HG02571 (cell line): ENCODE measurements around the gene SAMD4A.

ENCODE experiments used
- ATAC-seq: cut with Tn5 transposase; IDR thresholded peaks from one replicate; pipeline ENCODE4 v1.9.1; 2021; ENCODE audit warnings: mild to moderate bottlenecking, moderate library complexity; ENCODE audit not compliant: unreplicated experiment

SAMD4A gene

GRCh38 chr14:54627540-54628363 lies 60.8 kb downstream of the SAMD4A start:
- peak; percentile 61 for ATAC-seq

- ATAC-seq: no peak
Observed at GRCh38 chr14:54629183-54629582, 62.3 kb downstream of the SAMD4A start.

GRCh38 chr14:54629635-54630360 lies 62.9 kb downstream of the SAMD4A start:
- no peak for ATAC-seq

GRCh38 chr14:54631016-54631415 lies 64.1 kb downstream of the SAMD4A start:
- no peak for ATAC-seq

GRCh38 chr14:54632452-54632851 lies 65.5 kb downstream of the SAMD4A start:
- no peak for ATAC-seq

- ATAC-seq: no peak
Observed at GRCh38 chr14:54633076-54633475, 66.1 kb downstream of the SAMD4A start.

DNA sequence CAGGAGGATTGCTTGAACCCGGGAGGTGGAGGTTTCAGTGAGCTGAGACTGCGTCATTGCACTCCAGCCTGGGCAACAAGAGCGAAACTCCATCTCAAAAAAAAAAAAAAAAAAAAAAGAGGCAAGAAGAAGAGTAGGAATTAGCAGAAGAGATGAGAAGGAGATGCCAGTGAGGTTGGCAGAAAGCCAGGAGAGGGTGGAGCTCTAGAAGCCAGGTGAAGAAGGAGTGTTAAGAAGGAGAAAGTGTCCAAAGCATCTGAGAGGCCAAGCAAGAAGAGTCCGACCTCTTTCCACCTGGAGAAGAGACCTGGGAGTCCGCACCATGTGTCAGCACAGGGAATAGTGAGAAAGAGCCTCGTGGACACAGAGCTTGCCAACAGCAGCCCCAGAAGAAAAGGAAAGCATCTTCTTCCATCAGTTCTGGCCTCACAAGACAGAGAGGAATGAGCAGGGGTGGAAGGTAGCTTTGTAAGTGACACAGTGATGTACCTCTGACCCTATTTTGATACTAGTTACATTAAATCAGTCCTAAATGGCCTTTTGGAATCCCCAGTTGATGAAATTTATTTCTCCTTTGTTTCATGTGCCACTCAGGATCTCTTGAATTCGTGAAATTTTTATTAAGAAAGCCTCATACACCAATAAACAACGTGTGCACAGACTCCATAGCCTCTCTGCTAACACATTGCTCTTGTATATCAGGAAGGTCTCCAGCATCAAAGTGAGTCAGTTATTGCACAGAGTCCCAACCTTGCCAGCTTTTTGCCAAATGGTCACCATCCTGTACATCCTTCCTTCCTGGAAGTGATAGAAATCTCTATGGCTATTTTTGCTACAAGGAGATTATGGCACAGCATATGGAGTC lies 70.6 kb downstream of the SAMD4A start:
- ATAC-seq: no peak

DNA sequence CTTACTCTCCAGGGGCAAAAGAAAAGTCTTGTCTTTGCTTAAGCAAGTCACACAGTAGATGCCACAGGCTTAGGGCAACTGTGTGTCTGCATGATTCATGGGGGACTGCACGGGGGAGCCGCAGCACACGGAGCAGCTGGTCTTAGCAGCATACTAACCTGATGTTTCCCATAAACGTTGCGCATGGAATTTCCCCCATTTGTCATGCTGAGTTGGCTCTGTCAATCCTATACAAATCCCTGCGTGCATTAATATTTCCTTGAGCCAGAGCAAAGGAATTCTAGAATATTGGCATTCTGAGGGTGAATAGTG lies 71.2 kb downstream of the SAMD4A start:
- ATAC-seq: no peak

GRCh38 chr14:54639611-54640010 lies 72.7 kb downstream of the SAMD4A start:
- no peak for ATAC-seq

GRCh38 chr14:54640506-54640905 lies 73.6 kb downstream of the SAMD4A start:
- ATAC-seq: no peak

DNA sequence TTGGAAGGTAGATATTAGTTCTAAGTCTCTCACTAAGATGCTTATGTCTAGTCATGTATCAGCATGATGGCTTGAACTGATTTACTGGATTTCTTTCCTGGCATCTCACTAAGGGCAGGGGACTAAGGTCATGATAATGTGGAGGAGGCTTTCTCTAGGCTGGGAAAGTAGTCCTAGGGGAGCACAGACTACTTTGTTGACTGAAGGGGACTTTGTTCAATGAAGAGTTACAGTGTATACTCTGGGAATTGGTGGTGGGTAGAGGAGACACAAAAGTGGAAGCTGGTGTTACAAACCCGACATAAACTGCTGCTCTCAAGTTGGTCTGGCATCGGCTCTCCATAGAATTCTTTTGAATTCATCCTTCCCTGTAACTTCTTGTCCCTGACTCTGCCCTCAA lies 75.2 kb downstream of the SAMD4A start:
- ATAC-seq: no peak

- no peak for ATAC-seq
Observed at GRCh38 chr14:54642801-54643695, 76.1 kb downstream of the SAMD4A start.

DNA sequence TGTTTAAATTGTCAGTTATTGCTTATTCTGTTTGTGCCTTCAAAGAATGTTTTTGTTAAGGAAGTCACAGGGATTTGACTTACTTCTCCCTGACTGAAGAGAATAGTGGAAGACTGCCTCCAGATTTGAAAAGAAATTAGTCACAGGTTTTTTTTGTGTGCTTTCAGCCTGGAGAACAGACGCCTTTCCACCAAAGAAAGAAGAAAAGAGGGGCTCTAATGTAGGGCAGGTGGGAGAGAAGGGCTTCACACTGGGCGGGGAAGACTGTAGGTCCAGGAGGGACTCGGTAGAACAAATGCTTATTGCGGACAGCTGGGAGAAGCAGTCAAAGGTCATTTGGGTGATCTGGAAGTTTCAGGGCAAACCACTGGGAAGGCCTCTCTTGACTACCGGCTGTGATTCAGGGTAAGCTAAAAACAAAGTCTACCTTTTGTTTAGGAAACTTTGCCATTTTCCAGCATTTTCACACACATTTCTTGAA lies 76.8 kb downstream of the SAMD4A start:
- no peak for ATAC-seq

- no peak for ATAC-seq
Observed at GRCh38 chr14:54645639-54646038, 78.7 kb downstream of the SAMD4A start.

GRCh38 chr14:54646626-54647025 lies 79.7 kb downstream of the SAMD4A start:
- no peak for ATAC-seq

DNA sequence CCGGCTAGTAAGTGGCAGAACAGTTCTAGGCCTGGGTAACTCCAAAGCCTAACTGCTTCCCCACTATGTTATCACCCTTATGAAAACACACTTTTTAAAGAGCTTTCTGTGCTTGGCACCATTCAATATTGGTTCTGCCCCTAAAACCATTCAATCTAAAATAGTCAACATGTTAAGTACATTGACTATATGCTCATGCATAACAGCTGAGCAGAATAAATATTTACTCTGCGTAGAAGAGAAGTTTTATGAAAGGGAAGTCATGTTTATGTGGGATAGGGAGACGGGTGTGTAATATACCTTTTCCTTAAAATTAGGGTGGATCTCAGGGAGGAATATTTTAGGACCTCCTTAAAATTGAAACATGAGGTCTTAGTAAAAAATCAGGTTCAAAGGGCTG lies 80.5 kb downstream of the SAMD4A start:
- no peak for ATAC-seq

- ATAC-seq: no peak
Observed at GRCh38 chr14:54649056-54649455, 82.1 kb downstream of the SAMD4A start.

- ATAC-seq: no peak
Observed at GRCh38 chr14:54650331-54650958, 83.5 kb downstream of the SAMD4A start.

- no peak for ATAC-seq
Observed at GRCh38 chr14:54650959-54651351, 84.0 kb downstream of the SAMD4A start.

DNA sequence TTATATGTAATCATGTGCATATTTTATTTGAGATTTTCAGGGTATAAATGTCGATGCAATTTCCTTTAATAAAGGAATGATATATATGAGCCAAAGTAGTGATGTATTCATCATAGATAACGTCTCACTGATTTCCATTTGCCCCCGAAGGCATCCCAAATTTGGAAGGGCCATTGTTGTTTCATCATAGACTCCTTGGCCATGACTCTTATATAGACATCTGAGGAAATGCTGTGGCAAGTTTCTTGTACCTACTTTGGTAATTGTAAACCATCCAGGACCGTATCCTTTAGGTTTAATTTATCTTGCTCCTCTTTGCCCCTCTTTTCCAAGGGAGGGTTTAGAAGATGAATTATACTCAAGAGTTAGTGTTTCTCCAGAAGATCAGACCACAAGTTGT lies 84.7 kb downstream of the SAMD4A start:
- ATAC-seq: no peak
